Liver (tissue), 9 donors: ENCODE data around the gene HEBP2. TPM values are rescaled to one million over a fixed set of nuclear protein-coding genes. Genes with fewer than 3 reads are reported as not detected.

ENCODE experiments used
- DNase-seq: peaks from one replicate; pipeline ENCODE4 v3.0.0-alpha.2; 2017; ENCODE audit warnings: low spot score
- H3K27ac ChIP-seq, 2 donors: one replicate each; pipeline ENCODE4 v1.7.0; 2013; ENCODE audit warnings: inconsistent platforms in 2 of 2, low read length in 2 of 2, control low read depth in 1 of 2, low read depth in 1 of 2, mild to moderate bottlenecking in 1 of 2
- H3K27me3 ChIP-seq, 4 donors: one replicate each; pipeline versions ENCODE4 v1.6.1 to v1.7.0; 2013; ENCODE audit warnings: low read length in 3 of 4, inconsistent platforms in 1 of 4, mild to moderate bottlenecking in 1 of 4, moderate library complexity in 1 of 4; ENCODE audit not compliant: control insufficient read depth in 4 of 4, insufficient read depth in 4 of 4
- H3K36me3 ChIP-seq, 4 donors: one replicate each; pipeline versions ENCODE4 v1.6.1 to v1.7.0; 2013; ENCODE audit warnings: low read length in 3 of 4, mild to moderate bottlenecking in 3 of 4, low read depth in 1 of 4, moderate library complexity in 1 of 4; ENCODE audit not compliant: control insufficient read depth in 4 of 4, insufficient read depth in 3 of 4
- H3K4me1 ChIP-seq, 4 donors: one replicate each; pipeline versions ENCODE4 v1.6.1 to v1.7.0; 2013; ENCODE audit warnings: low read length in 3 of 4, mild to moderate bottlenecking in 3 of 4, moderate library complexity in 1 of 4; ENCODE audit not compliant: control insufficient read depth in 4 of 4, insufficient read depth in 4 of 4
- H3K4me3 ChIP-seq, 3 donors: one replicate each; pipeline versions ENCODE4 v1.6.1 to v1.7.0; 2013; ENCODE audit warnings: low read length in 3 of 3, control low read depth in 1 of 3, low read depth in 1 of 3, mild to moderate bottlenecking in 1 of 3
- H3K9ac ChIP-seq, 2 donors: one replicate each; pipeline ENCODE4 v1.7.0; 2013; ENCODE audit warnings: low read length in 2 of 2, mild to moderate bottlenecking in 2 of 2, moderate library complexity in 2 of 2, control low read depth in 1 of 2, low read depth in 1 of 2
- H3K9me3 ChIP-seq, 4 donors: one replicate each; pipeline versions ENCODE4 v1.6.1 to v1.7.0; 2013; ENCODE audit warnings: low read length in 3 of 4; ENCODE audit not compliant: control insufficient read depth in 4 of 4
- ATF3 ChIP-seq: IDR thresholded peaks from 2 replicates; pipeline ENCODE4 v1.6.1; 2016; ENCODE audit warnings: antibody characterized with exemption
- CTCF ChIP-seq: fragments of 150-350 bp; IDR thresholded peaks from 2 replicates; pipeline ENCODE4 v1.5.1; 2017; ENCODE audit warnings: improper control_type of control experiment, low read depth, low read length; ENCODE audit not compliant: missing input control
- EGR1 ChIP-seq, 2 donors: IDR thresholded peaks; 2 replicates each; pipeline ENCODE4 v1.6.1; 2016 to 2018; ENCODE audit warnings: antibody characterized with exemption in 2 of 2, low read depth in 2 of 2
- FOXA1 ChIP-seq: IDR thresholded peaks from 2 replicates; pipeline ENCODE4 v1.6.1; 2016; ENCODE audit warnings: antibody characterized with exemption
- GABPA ChIP-seq, 2 donors: IDR thresholded peaks in 1 of 2; conservative IDR thresholded peaks in 1 of 2; 2 replicates each; pipeline ENCODE4 v1.6.1; 2016; ENCODE audit warnings: antibody characterized with exemption in 2 of 2, mild to moderate bottlenecking in 1 of 2, moderate library complexity in 1 of 2
- HNF4A ChIP-seq, 2 donors: conservative IDR thresholded peaks; 2 replicates each; pipeline ENCODE4 v1.6.1; 2016; ENCODE audit warnings: antibody characterized with exemption in 2 of 2, mild to moderate bottlenecking in 2 of 2
- JUND ChIP-seq, 2 donors: IDR thresholded peaks; 2 replicates each; pipeline ENCODE4 v1.6.1; 2016; ENCODE audit warnings: antibody characterized with exemption in 2 of 2
- MAX ChIP-seq: IDR thresholded peaks from 2 replicates; pipeline ENCODE4 v1.6.1; 2016; ENCODE audit warnings: antibody characterized with exemption
- NR2F2 ChIP-seq: IDR thresholded peaks from 2 replicates; pipeline ENCODE4 v1.6.1; 2016; ENCODE audit warnings: antibody characterized with exemption
- RAD21 ChIP-seq, 2 donors: IDR thresholded peaks; 2 replicates each; pipeline ENCODE4 v1.6.1; 2016; ENCODE audit warnings: antibody characterized with exemption in 2 of 2, mild to moderate bottlenecking in 2 of 2
- RXRA ChIP-seq, 2 donors: IDR thresholded peaks; 2 replicates each; pipeline ENCODE4 v1.6.1; 2017 to 2018; ENCODE audit warnings: antibody characterized with exemption in 2 of 2, mild to moderate bottlenecking in 1 of 2
- SP1 ChIP-seq: IDR thresholded peaks from 2 replicates; pipeline ENCODE4 v1.6.1; 2018; ENCODE audit warnings: antibody characterized with exemption, mild to moderate bottlenecking
- TAF1 ChIP-seq: conservative IDR thresholded peaks from 2 replicates; pipeline ENCODE4 v1.6.1; 2016; ENCODE audit warnings: antibody characterized with exemption, mild to moderate bottlenecking
- YY1 ChIP-seq: IDR thresholded peaks from 2 replicates; pipeline ENCODE4 v1.6.1; 2016; ENCODE audit warnings: antibody characterized with exemption, mild to moderate bottlenecking
- WGBS: extraction: QIAGEN DNeasy Blood & Tissue Kit; methylation state at CpG from one replicate; pipeline ENCODE4 v1.1.7; 2013; 5-methylcytosine and 5-hydroxymethylcytosine counted together
- polyA plus RNA-seq, 2 donors: library from polyadenylated mRNA; stranded (reverse) in 1 of 2; unstranded in 1 of 2; fragments of 200-250 nt in 1 of 2; fragments of >200 nt in 1 of 2; fragmentation: Nextera tagmentation in 1 of 2; extraction: Ambion mirVana in 1 of 2; gene quantifications; one replicate each; pipeline versions ENCODE4 v1.2.1 to v1.2.3, GENCODE V29; 2013 to 2015
- total RNA-seq, 2 donors: library from RNA; depleted of rRNA; stranded (reverse); fragments of >200 nt; gene quantifications; one replicate each; pipeline ENCODE4 v1.2.3, GENCODE V29; 2014
- TF ChIP-seq, protein P1 (sequence below): IDR thresholded peaks from 2 replicates; pipeline ENCODE4 v1.6.1; 2016; ENCODE audit warnings: antibody characterized with exemption, mild to moderate bottlenecking
- donor health status: healthy.
- donor health status: healthy.
- donor health status: healthy.
- donor health status: healthy.
- donor health status: healthy.

The HEBP2 gene
- total and polyA plus RNA-seq, 4 donors: 5.6 to 58.0 (median 16.8) TPM

DNA sequence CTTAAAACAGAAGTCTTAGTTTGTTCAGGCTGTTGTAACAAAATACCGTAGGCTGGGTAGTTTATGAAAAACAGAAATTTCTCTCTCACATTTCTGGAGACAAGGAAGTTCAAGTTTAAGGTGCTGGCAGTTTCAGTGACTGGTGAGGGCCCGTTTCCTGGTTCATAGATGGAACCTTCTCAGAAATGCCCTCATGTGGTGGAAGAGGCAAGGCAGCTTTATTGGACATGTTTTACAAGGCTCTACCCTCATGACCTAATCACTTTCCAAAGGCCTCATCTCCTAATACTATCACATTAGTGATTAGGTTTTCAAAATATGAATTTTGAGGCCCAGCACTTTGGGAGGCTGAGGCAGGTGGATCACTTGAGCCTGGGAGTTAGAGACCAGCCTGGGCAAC lies 2.4 kb downstream of the HEBP2 start:
- 74% methylated on average over 2 of the region's 2 CpGs for WGBS
- H3K36me3 ChIP-seq: peaks cover 2 to 24% (median 20%) of the 10 kb centered on the region in 4 donors
- no peaks in the 10 kb centered on the region for H3K27me3 ChIP-seq
- TF ChIP-seq NR2F2 (no peak), RAD21 (IDR thresholded peaks at IDR 0.05) (peak in 1 of 2 donors; percentile 41), GABPA (IDR thresholded peaks at IDR 0.05 in 1 of 2, conservative IDR thresholded peaks at IDR 0.05 in 1 of 2) (no peak)
- no peak for DNase-seq
- H3K4me3 ChIP-seq: no peak overlapping the region
- no peaks in the 10 kb centered on the region for H3K9me3 ChIP-seq
- peak overlapping the region in 1 of 2 donors; percentile 23 for H3K27ac ChIP-seq
- H3K4me1 ChIP-seq: peaks cover 9 to 55% (median 28%) of the 10 kb centered on the region in 4 donors
- H3K9ac ChIP-seq: no peak overlapping the region

- H3K9ac ChIP-seq: no peak overlapping the region
- H3K27ac ChIP-seq: peak overlapping the region; percentile 59 to 63
- no peaks in the 10 kb centered on the region for H3K27me3 ChIP-seq
- H3K4me3 ChIP-seq: no peak overlapping the region
- no peak for DNase-seq
- WGBS: 49% methylated on average over 8 of the region's 8 CpGs
- peaks cover 6 to 51% (median 41%) of the 10 kb centered on the region in 4 donors for H3K36me3 ChIP-seq
- H3K9me3 ChIP-seq: no peaks in the 10 kb centered on the region
- peaks cover 9 to 43% (median 22%) of the 10 kb centered on the region in 4 donors for H3K4me1 ChIP-seq
- TF ChIP-seq GABPA (IDR thresholded peaks at IDR 0.05 in 1 of 2, conservative IDR thresholded peaks at IDR 0.05 in 1 of 2) (no peak), HNF4A (conservative IDR thresholded peaks at IDR 0.05) (peak; percentile 38 to 67), MAX (peak; percentile 31), ATF3 (no peak), RAD21 (IDR thresholded peaks at IDR 0.05) (no peak), JUND (IDR thresholded peaks at IDR 0.05) (peak in 1 of 2 donors; percentile 59), EGR1 (IDR thresholded peaks at IDR 0.05; ENCODE audit: low read depth in 2 of 2) (no peak), RXRA (IDR thresholded peaks at IDR 0.05) (peak; percentile 16 to 63), SP1 (no peak), YY1 (peak; percentile 89)
These were observed 6.2 kb downstream of the HEBP2 start for GRCh38 chr6:138410048-138410735.

GRCh38 chr6:138410972-138411880 lies 7.2 kb downstream of the HEBP2 start:
- Histone ChIP-seq H3K9me3 (no peaks in the 10 kb centered on the region), H3K27ac (peak overlapping the region; percentile 30 to 59), H3K36me3 (peaks cover 6 to 46% (median 38%) of the 10 kb centered on the region in 4 donors), H3K27me3 (no peaks in the 10 kb centered on the region), H3K9ac (no peak overlapping the region), H3K4me3 (no peak overlapping the region), H3K4me1 (peaks cover 9 to 36% (median 20%) of the 10 kb centered on the region in 4 donors)
- 87% methylated on average over 6 of the region's 6 CpGs for WGBS
- DNase-seq: no peak
- TF ChIP-seq, protein P1, sequence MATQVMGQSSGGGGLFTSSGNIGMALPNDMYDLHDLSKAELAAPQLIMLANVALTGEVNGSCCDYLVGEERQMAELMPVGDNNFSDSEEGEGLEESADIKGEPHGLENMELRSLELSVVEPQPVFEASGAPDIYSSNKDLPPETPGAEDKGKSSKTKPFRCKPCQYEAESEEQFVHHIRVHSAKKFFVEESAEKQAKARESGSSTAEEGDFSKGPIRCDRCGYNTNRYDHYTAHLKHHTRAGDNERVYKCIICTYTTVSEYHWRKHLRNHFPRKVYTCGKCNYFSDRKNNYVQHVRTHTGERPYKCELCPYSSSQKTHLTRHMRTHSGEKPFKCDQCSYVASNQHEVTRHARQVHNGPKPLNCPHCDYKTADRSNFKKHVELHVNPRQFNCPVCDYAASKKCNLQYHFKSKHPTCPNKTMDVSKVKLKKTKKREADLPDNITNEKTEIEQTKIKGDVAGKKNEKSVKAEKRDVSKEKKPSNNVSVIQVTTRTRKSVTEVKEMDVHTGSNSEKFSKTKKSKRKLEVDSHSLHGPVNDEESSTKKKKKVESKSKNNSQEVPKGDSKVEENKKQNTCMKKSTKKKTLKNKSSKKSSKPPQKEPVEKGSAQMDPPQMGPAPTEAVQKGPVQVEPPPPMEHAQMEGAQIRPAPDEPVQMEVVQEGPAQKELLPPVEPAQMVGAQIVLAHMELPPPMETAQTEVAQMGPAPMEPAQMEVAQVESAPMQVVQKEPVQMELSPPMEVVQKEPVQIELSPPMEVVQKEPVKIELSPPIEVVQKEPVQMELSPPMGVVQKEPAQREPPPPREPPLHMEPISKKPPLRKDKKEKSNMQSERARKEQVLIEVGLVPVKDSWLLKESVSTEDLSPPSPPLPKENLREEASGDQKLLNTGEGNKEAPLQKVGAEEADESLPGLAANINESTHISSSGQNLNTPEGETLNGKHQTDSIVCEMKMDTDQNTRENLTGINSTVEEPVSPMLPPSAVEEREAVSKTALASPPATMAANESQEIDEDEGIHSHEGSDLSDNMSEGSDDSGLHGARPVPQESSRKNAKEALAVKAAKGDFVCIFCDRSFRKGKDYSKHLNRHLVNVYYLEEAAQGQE: no peak
- TF ChIP-seq FOXA1 (no peak), CTCF (no peak), YY1 (no peak), HNF4A (conservative IDR thresholded peaks at IDR 0.05) (no peak), MAX (no peak), NR2F2 (no peak), SP1 (no peak), TAF1 (no peak), ATF3 (no peak), JUND (IDR thresholded peaks at IDR 0.05) (no peak)
